Vagina (tissue), 2 donors: ENCODE results near the gene DOK3. TPM values are rescaled to one million over a fixed set of nuclear protein-coding genes. Genes with fewer than 3 reads are reported as not detected.

ENCODE experiments used
- DNase-seq, 2 donors: peaks; one replicate each; pipeline ENCODE4 v3.0.0-alpha.2; 2017; ENCODE audit errors: extremely low spot score in 2 of 2
- H3K27ac ChIP-seq: fragments of 200-600 bp; sonication (generic); one replicate; pipeline ENCODE4 v1.5.1; 2019
- H3K27me3 ChIP-seq: fragments of 200-600 bp; sonication (generic); one replicate; pipeline ENCODE4 v1.5.1; 2019
- H3K36me3 ChIP-seq, 2 donors: fragments of 200-600 bp; sonication (generic); one replicate each; pipeline ENCODE4 v1.5.1; 2017 to 2019
- H3K4me1 ChIP-seq: fragments of 200-600 bp; sonication (generic); one replicate; pipeline ENCODE4 v1.5.1; 2019
- H3K4me3 ChIP-seq, 2 donors: fragments of 200-600 bp; sonication (generic); 1 replicate in 1 of 2; 2 replicates in 1 of 2; pipeline ENCODE4 v1.5.1; 2016 to 2019
- H3K9me3 ChIP-seq: fragments of 200-600 bp; sonication (generic); one replicate; pipeline ENCODE4 v1.5.1; 2019
- POLR2A ChIP-seq, 2 donors: fragments of 450-650 bp; IDR thresholded peaks; one replicate each; pipeline ENCODE4 v1.6.1; 2017; ENCODE audit warnings: antibody characterized with exemption in 2 of 2, mild to moderate bottlenecking in 2 of 2, moderate library complexity in 2 of 2
- POLR2AphosphoS5 ChIP-seq, 2 donors: sonication (generic); formaldehyde crosslinking; IDR thresholded peaks; one replicate each; pipeline ENCODE4 v1.9.0; 2017; ENCODE audit warnings: antibody characterized with exemption in 2 of 2, mild to moderate bottlenecking in 2 of 2, low read depth in 1 of 2; ENCODE audit not compliant: insufficient read depth in 1 of 2
- intact Hi-C: fragments of 100-400 bp; cut with DNase I; formaldehyde crosslinking; loops from one replicate; pipeline ENCODE4 v1.15.1; 2023
- total RNA-seq: library from RNA; depleted of rRNA; stranded (reverse); fragments of >200 nt; gene quantifications from one replicate; pipeline ENCODE4 v1.2.3, GENCODE V29; 2016
- TF ChIP-seq, protein P1 (sequence below), 3 experiments: fragments of 450-650 bp in 2 of 3; fragments of 200-600 bp in 1 of 3; sonication (generic) in 1 of 3; IDR thresholded peaks; one replicate each; pipeline ENCODE4 v1.5.1; 2017 to 2019; ENCODE audit warnings: antibody characterized with exemption in 3 of 3, mild to moderate bottlenecking in 2 of 3, moderate library complexity in 2 of 3

The DOK3 gene
- total RNA-seq, 1 donor from 2014 or later, result 12.0 TPM

DNA sequence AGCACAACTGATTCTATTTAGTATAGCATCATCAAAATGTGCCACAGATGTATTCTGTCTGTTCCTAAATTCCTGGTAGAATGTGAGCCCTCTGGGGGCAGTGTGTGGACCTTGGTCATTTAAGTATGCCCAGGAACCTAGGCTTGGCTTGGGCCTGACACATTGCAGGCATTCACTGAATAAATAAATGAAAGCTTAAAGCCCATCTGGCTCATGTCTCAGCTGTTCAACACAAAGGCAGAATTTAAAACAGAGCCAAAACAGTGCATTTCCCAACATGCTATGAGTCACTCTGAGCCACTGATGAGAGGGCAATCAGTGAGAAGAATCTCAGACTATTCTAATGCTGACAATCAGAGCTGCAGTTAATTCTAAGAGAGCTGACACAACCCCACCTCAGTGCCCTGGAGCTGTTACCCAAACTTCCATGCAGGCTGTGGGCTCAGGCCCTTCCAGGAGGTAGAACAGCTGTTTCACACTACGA, 36.7 kb upstream of the DOK3 start:
- Histone ChIP-seq H3K36me3 (peaks cover 0 to 3% of the 10 kb centered on the region in 2 donors), H3K27ac (peak overlapping the region; percentile 82), H3K4me1 (peaks cover 77% of the 10 kb centered on the region), H3K9me3 (no peaks in the 10 kb centered on the region), H3K4me3 (peak overlapping the region in 1 of 2 donors; percentile 26), H3K27me3 (no peaks in the 10 kb centered on the region)
- intact Hi-C loops, result no loop called here
- DNase-seq, result peak in 1 of 2 donors; percentile 97
- peak in 1 of 2 donors; percentile 92 for TF ChIP-seq POLR2AphosphoS5 (IDR thresholded peaks at IDR 0.05; ENCODE audit: insufficient read depth in 1 of 2, low read depth in 1 of 2)
- no peak for TF ChIP-seq POLR2A (IDR thresholded peaks at IDR 0.05)

GRCh38 chr5:177545487-177546257, 36.0 kb upstream of the DOK3 start:
- DNase-seq, result no peak
- Histone ChIP-seq H3K27me3 (no peaks in the 10 kb centered on the region), H3K36me3 (peaks cover 0 to 2% of the 10 kb centered on the region in 2 donors), H3K9me3 (no peaks in the 10 kb centered on the region), H3K4me3 (peak overlapping the region in 1 of 2 donors; percentile 13), H3K4me1 (peaks cover 80% of the 10 kb centered on the region), H3K27ac (peak overlapping the region; percentile 82)
- TF ChIP-seq, protein P1, sequence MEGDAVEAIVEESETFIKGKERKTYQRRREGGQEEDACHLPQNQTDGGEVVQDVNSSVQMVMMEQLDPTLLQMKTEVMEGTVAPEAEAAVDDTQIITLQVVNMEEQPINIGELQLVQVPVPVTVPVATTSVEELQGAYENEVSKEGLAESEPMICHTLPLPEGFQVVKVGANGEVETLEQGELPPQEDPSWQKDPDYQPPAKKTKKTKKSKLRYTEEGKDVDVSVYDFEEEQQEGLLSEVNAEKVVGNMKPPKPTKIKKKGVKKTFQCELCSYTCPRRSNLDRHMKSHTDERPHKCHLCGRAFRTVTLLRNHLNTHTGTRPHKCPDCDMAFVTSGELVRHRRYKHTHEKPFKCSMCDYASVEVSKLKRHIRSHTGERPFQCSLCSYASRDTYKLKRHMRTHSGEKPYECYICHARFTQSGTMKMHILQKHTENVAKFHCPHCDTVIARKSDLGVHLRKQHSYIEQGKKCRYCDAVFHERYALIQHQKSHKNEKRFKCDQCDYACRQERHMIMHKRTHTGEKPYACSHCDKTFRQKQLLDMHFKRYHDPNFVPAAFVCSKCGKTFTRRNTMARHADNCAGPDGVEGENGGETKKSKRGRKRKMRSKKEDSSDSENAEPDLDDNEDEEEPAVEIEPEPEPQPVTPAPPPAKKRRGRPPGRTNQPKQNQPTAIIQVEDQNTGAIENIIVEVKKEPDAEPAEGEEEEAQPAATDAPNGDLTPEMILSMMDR (IDR thresholded peaks at IDR 0.05), result no peak
- peak in 1 of 2 donors; percentile 37 for TF ChIP-seq POLR2AphosphoS5 (IDR thresholded peaks at IDR 0.05; ENCODE audit: insufficient read depth in 1 of 2, low read depth in 1 of 2)
- intact Hi-C loops, result no loop called here

- intact Hi-C loops, result no loop called here
Observed at GRCh38 chr5:177542816-177543465, 33.3 kb upstream of the DOK3 start.

DNA sequence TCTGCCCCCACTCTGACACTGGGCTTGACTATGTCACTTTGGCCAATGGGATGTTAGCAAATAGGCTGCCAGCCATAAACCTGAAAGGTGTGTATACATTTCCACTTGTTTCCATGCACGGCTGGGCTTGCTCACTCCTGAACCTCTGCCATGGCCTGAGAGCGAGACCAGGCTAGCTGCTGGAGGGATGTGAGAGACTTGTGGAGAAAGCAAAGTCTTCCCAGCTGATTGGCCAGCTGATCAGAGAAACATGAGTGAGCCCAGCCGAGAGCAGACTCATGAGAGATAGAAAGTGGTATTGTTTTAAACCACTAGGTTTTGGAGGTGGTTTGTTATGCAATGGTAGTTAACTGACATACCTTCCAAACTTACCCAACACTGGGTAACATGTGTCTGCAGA, 30.8 kb upstream of the DOK3 start:
- intact Hi-C loops, result no loop called here
- H3K27ac ChIP-seq, result no peak overlapping the region
- H3K4me1 ChIP-seq, result peaks cover 81% of the 10 kb centered on the region

More at GRCh38 chr5:177542816-177543465, 33.3 kb upstream of the DOK3 start:
- Histone ChIP-seq H3K27me3 (no peaks in the 10 kb centered on the region), H3K4me3 (no peak overlapping the region), H3K4me1 (peaks cover 83% of the 10 kb centered on the region), H3K27ac (no peak overlapping the region), H3K9me3 (no peaks in the 10 kb centered on the region), H3K36me3 (peaks cover 0 to 5% of the 10 kb centered on the region in 2 donors)
- DNase-seq, result no peak
- no peak for TF ChIP-seq POLR2AphosphoS5 (IDR thresholded peaks at IDR 0.05; ENCODE audit: insufficient read depth in 1 of 2, low read depth in 1 of 2)
- TF ChIP-seq, protein P1 (IDR thresholded peaks at IDR 0.05), result no peak

GRCh38 chr5:177539411-177539810, 29.8 kb upstream of the DOK3 start:
- H3K4me1 ChIP-seq, result peaks cover 71% of the 10 kb centered on the region
- TF ChIP-seq POLR2A (IDR thresholded peaks at IDR 0.05), result no peak
- TF ChIP-seq POLR2AphosphoS5 (IDR thresholded peaks at IDR 0.05; ENCODE audit: insufficient read depth in 1 of 2, low read depth in 1 of 2), result no peak
- TF ChIP-seq, protein P1 (IDR thresholded peaks at IDR 0.05), result no peak
- intact Hi-C loops, result no loop called here
- H3K36me3 ChIP-seq, result peaks cover 0 to 31% of the 10 kb centered on the region in 2 donors
- H3K4me3 ChIP-seq, result no peak overlapping the region
- DNase-seq, result no peak
- H3K9me3 ChIP-seq, result no peaks in the 10 kb centered on the region
- H3K27ac ChIP-seq, result no peak overlapping the region
- no peaks in the 10 kb centered on the region for H3K27me3 ChIP-seq

More for the DNA sequence above, 30.8 kb upstream of the DOK3 start:
- TF ChIP-seq POLR2A (IDR thresholded peaks at IDR 0.05), result no peak
- TF ChIP-seq, protein P1 (IDR thresholded peaks at IDR 0.05), result no peak
- no peak for TF ChIP-seq POLR2AphosphoS5 (IDR thresholded peaks at IDR 0.05; ENCODE audit: insufficient read depth in 1 of 2, low read depth in 1 of 2)
- Histone ChIP-seq H3K27me3 (no peaks in the 10 kb centered on the region), H3K9me3 (no peaks in the 10 kb centered on the region), H3K4me3 (no peak overlapping the region), H3K36me3 (peaks cover 0 to 21% of the 10 kb centered on the region in 2 donors)
- DNase-seq, result no peak
